Occipital lobe (tissue), 1 donor: Measurements from ENCODE around the gene ST6GALNAC3. TPM values are rescaled to one million over a fixed set of nuclear protein-coding genes. Genes with fewer than 3 reads are reported as not detected.

ENCODE experiments used
- total RNA-seq: library from RNA; depleted of rRNA; stranded (reverse); fragments of >200 nt; gene quantifications from one replicate; pipeline ENCODE4 v1.2.3, GENCODE V29; 2014

ST6GALNAC3 gene
- total RNA-seq, 1 donor from 2014 or later, result 16.5 TPM

Other genes with a start within 250 kb of the ST6GALNAC3 start
- gene ASB17, start 142.3 kb upstream of the ST6GALNAC3 start, total RNA-seq, result not detected